Neural progenitor cell (in vitro differentiated cells): ENCODE data around the gene SLC25A43. TPM values are rescaled to one million over a fixed set of nuclear protein-coding genes. Genes with fewer than 3 reads are reported as not detected.

Source experiments
- DNase-seq: peaks from one replicate; pipeline ENCODE4 v3.0.0-alpha.2; 2016; ENCODE audit warnings: low spot score
- H2AFZ ChIP-seq: fragments of 200-600 bp; sonication (generic); replicated peaks from 2 replicates; pipeline ENCODE4 v1.6.1; 2016; ENCODE audit warnings: antibody characterized with exemption
- H3F3A ChIP-seq: fragments of 200-600 bp; sonication (generic); 2 replicates; pipeline ENCODE4 v1.6.1; 2016; ENCODE audit warnings: antibody characterized with exemption, low read depth
- H3K27ac ChIP-seq: fragments of 200-600 bp; sonication (generic); 2 replicates; pipeline ENCODE4 v1.5.1; 2016; ENCODE audit warnings: mild to moderate bottlenecking
- H3K27me3 ChIP-seq: fragments of 200-600 bp; sonication (generic); 2 replicates; pipeline ENCODE4 v1.6.1; 2016; ENCODE audit warnings: mild to moderate bottlenecking, moderate library complexity
- H3K36me3 ChIP-seq: fragments of 200-600 bp; sonication (generic); 2 replicates; pipeline ENCODE4 v1.5.1; 2016
- H3K4me1 ChIP-seq: fragments of 200-600 bp; sonication (generic); 2 replicates; pipeline ENCODE4 v1.6.1; 2016; ENCODE audit warnings: mixed run types
- H3K4me2 ChIP-seq: fragments of 200-600 bp; sonication (generic); 2 replicates; pipeline ENCODE4 v1.6.1; 2016
- H3K4me3 ChIP-seq: fragments of 200-600 bp; sonication (generic); 2 replicates; pipeline ENCODE4 v1.5.1; 2016
- H3K79me2 ChIP-seq: fragments of 200-600 bp; sonication (generic); 2 replicates; pipeline ENCODE4 v1.6.1; 2016; ENCODE audit warnings: low read depth
- H3K9ac ChIP-seq: fragments of 200-600 bp; sonication (generic); 2 replicates; pipeline ENCODE4 v1.6.1; 2016
- H3K9me3 ChIP-seq: fragments of 200-600 bp; sonication (generic); 2 replicates; pipeline ENCODE4 v1.5.1; 2016; ENCODE audit warnings: low read depth
- H4K20me1 ChIP-seq: fragments of 200-600 bp; sonication (generic); 2 replicates; pipeline ENCODE4 v1.6.1; 2016; ENCODE audit warnings: low read depth
- H3K27ac Mint-ChIP-seq: 3 replicates; pipeline ENCODE4 v1.8.0; 2021; ENCODE audit warnings: mixed read lengths
- H3K27me3 Mint-ChIP-seq: 2 replicates; pipeline ENCODE4 v1.8.0; 2022; ENCODE audit warnings: low read depth, mild to moderate bottlenecking, inconsistent platforms, moderate library complexity, mixed read lengths; ENCODE audit not compliant: insufficient read depth
- H3K36me3 Mint-ChIP-seq: 3 replicates; pipeline ENCODE4 v1.8.0; 2021; ENCODE audit warnings: mixed read lengths
- H3K4me1 Mint-ChIP-seq: 3 replicates; pipeline ENCODE4 v1.8.0; 2021; ENCODE audit warnings: mixed read lengths
- H3K4me3 Mint-ChIP-seq: 3 replicates; pipeline ENCODE4 v1.8.0; 2021; ENCODE audit warnings: mild to moderate bottlenecking, moderate library complexity, mixed read lengths
- H3K9me3 Mint-ChIP-seq: 3 replicates; pipeline ENCODE4 v1.8.0; 2020; ENCODE audit warnings: mixed read lengths
- EZH2 ChIP-seq: fragments of 200-600 bp; sonication (generic); IDR thresholded peaks from 2 replicates; pipeline ENCODE4 v1.6.1; 2017; ENCODE audit warnings: antibody characterized with exemption, mild to moderate bottlenecking, moderate library complexity
- EZH2phosphoT487 ChIP-seq: fragments of 200-600 bp; sonication (generic); IDR thresholded peaks from 2 replicates; pipeline ENCODE4 v1.6.1; 2017; ENCODE audit warnings: antibody characterized with exemption
- total RNA-seq: library from RNA; depleted of rRNA; stranded (reverse); fragments of >200 nt; gene quantifications from 2 replicates; pipeline ENCODE4 v1.2.3, GENCODE V29; 2015; ENCODE audit warnings: low replicate concordance
- TF ChIP-seq, protein P1 (sequence below): fragments of 200-600 bp; sonication (generic); IDR thresholded peaks from 2 replicates; pipeline ENCODE4 v1.5.1; 2017; ENCODE audit warnings: antibody characterized with exemption, mild to moderate bottlenecking

Gene SLC25A43
- total RNA-seq, 1 donor from 2014 or later: 5.4 TPM

DNA sequence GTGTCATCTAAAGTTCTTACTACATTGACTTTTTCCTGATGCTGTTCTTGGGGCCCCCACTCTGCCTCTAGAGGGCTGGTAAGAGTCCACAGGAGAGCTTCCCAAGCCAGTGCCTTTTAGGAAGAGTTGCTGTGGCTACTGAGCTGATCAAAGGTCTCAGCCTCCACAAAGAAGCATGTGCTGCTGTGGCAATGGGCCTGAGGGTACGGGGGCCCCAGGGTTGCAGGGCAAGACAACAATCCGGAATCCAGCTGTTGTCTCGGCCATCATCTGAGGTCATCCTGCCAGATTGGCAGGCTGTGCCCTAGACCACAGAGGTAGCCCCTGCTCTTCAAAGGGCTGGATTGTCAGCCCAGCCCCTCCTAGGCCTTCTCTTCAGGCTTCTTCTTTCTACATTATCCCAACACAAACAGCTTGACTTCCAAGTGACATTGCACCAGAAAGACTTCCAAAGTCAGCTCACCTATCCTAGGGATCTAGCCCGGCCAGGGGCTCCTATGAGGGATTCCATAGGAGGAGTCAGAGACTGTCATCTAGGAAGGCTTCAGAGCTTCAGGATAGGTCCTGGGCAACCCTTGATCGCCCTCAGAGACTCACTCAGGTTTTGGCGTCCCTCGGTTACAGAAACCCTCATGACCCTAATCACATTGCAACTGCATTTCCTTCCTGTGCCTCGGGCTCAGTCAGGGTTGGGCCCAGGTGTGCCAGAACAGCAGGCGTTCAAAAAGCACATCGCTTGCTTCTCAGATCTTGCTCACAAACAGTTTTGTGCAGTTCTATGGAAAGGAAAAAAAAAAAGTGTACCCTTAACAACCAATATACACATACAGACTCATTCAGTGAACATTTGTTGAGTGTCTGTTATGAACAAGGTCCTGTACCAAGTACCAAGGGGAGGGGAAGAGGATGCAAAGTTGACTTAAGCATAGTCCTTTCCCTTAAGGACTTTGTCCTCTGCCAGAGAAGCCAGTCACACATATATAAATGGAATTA, 96.9 kb downstream of the SLC25A43 start:
- Mint-ChIP-seq H3K9me3 (peaks cover 7% of the 10 kb centered on the region), H3K4me3 (no peak overlapping the region), H3K36me3 (no peaks in the 10 kb centered on the region), H3K27me3 (peaks cover under 1% of the 10 kb centered on the region), H3K4me1 (peaks cover 11% of the 10 kb centered on the region), H3K27ac (no peak overlapping the region)
- H2AFZ ChIP-seq: no peak overlapping the region
- no peaks in the 10 kb centered on the region for H3K79me2 ChIP-seq
- H3K9ac ChIP-seq: no peak overlapping the region
- H3K4me1 ChIP-seq: no peaks in the 10 kb centered on the region
- H3K27ac ChIP-seq: no peak overlapping the region
- no peaks in the 10 kb centered on the region for H3F3A ChIP-seq
- no peaks in the 10 kb centered on the region for H3K9me3 ChIP-seq
- no peak overlapping the region for H3K4me3 ChIP-seq
- no peaks in the 10 kb centered on the region for H3K27me3 ChIP-seq
- H3K4me2 ChIP-seq: no peak overlapping the region
- TF ChIP-seq, protein P1, sequence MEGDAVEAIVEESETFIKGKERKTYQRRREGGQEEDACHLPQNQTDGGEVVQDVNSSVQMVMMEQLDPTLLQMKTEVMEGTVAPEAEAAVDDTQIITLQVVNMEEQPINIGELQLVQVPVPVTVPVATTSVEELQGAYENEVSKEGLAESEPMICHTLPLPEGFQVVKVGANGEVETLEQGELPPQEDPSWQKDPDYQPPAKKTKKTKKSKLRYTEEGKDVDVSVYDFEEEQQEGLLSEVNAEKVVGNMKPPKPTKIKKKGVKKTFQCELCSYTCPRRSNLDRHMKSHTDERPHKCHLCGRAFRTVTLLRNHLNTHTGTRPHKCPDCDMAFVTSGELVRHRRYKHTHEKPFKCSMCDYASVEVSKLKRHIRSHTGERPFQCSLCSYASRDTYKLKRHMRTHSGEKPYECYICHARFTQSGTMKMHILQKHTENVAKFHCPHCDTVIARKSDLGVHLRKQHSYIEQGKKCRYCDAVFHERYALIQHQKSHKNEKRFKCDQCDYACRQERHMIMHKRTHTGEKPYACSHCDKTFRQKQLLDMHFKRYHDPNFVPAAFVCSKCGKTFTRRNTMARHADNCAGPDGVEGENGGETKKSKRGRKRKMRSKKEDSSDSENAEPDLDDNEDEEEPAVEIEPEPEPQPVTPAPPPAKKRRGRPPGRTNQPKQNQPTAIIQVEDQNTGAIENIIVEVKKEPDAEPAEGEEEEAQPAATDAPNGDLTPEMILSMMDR: peak; percentile 8
- TF ChIP-seq EZH2: no peak
- TF ChIP-seq EZH2phosphoT487: no peak
- no peaks in the 10 kb centered on the region for H4K20me1 ChIP-seq
- peak; percentile 6 for DNase-seq
- H3K36me3 ChIP-seq: no peaks in the 10 kb centered on the region

DNA sequence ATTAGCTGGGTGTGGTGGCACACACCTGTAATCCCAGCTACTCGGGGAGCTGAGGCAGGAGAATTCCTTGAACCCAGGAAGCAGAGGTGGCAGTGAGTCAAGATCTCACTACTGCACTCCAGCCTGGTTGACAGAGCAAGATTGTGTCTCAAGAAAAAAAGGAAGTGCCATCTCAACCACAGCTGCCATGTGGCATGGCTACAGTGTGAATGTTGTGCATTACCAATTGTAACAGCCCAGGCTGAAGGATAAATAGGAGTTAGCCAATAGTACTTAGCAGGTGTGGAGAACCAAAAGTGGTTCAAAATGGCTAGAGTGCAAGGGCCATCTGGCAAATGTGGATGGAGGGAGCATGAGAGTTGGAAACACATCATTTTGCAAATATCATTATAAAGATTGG, 98.0 kb downstream of the SLC25A43 start:
- DNase-seq: no peak
- H3K36me3 ChIP-seq: no peaks in the 10 kb centered on the region
- no peaks in the 10 kb centered on the region for H3K27me3 ChIP-seq
- Mint-ChIP-seq H3K9me3 (peaks cover 12% of the 10 kb centered on the region), H3K36me3 (no peaks in the 10 kb centered on the region), H3K27ac (no peak overlapping the region), H3K27me3 (peaks cover 4% of the 10 kb centered on the region), H3K4me1 (peaks cover 11% of the 10 kb centered on the region), H3K4me3 (no peak overlapping the region)
- no peak overlapping the region for H2AFZ ChIP-seq
- no peak overlapping the region for H3K27ac ChIP-seq
- TF ChIP-seq EZH2: no peak
- TF ChIP-seq, protein P1: no peak
- TF ChIP-seq EZH2phosphoT487: no peak
- H4K20me1 ChIP-seq: no peaks in the 10 kb centered on the region
- no peaks in the 10 kb centered on the region for H3F3A ChIP-seq
- no peak overlapping the region for H3K4me3 ChIP-seq
- no peaks in the 10 kb centered on the region for H3K79me2 ChIP-seq
- H3K9ac ChIP-seq: no peak overlapping the region
- H3K4me2 ChIP-seq: no peak overlapping the region
- H3K9me3 ChIP-seq: no peaks in the 10 kb centered on the region
- H3K4me1 ChIP-seq: no peaks in the 10 kb centered on the region

DNA sequence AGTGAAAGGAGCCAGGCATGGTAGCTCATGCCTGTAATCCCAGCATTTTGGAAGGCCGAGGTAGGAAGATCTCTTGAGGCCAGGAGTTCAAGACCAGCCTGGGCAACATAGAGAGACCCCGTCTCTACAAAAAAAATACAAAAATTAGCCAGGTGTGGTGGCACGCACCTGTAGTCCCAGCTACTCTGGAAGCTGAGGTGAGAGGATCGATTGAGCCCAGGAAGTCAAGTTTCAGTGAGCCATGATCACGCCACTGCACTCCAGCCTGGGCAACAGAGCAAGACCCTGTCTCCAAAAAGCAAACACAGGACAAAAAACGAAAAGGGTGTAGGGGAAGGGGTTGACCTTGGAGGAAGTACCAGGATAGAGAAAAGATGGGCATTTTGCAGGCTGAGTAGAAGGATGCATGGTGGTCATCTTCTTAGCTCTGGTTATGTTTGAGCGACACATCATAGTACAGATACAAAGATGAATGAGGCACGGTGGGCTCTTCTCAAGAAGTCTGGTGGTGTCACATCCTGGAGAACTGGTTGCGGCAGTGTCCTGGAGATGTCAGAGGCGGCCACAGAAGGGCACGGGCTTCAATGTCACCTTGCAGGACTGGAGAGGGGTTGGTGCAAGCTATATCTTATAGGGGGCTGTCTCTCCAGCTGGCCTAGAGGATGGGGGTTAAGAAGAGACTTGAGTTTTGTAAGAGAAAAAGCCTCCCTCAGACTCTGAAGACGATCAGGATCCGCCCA, 101.1 kb downstream of the SLC25A43 start:
- H3K9me3 Mint-ChIP-seq: peaks cover 12% of the 10 kb centered on the region
- TF ChIP-seq EZH2phosphoT487 (no peak), EZH2 (no peak)
- TF ChIP-seq, protein P1: no peak

More for the DNA sequence above, 101.1 kb downstream of the SLC25A43 start:
- H3K4me3 Mint-ChIP-seq: no peak overlapping the region
- H3K27ac ChIP-seq: no peak overlapping the region
- H3K79me2 ChIP-seq: no peaks in the 10 kb centered on the region
- DNase-seq: no peak
- H3K27me3 Mint-ChIP-seq: peaks cover 4% of the 10 kb centered on the region
- no peaks in the 10 kb centered on the region for H3F3A ChIP-seq
- no peak overlapping the region for H3K4me2 ChIP-seq
- no peaks in the 10 kb centered on the region for H4K20me1 ChIP-seq
- H3K4me3 ChIP-seq: no peak overlapping the region
- no peaks in the 10 kb centered on the region for H3K4me1 ChIP-seq
- no peak overlapping the region for H3K27ac Mint-ChIP-seq
- H2AFZ ChIP-seq: no peak overlapping the region
- H3K9ac ChIP-seq: no peak overlapping the region
- no peaks in the 10 kb centered on the region for H3K36me3 ChIP-seq
- peaks cover 6% of the 10 kb centered on the region for H3K4me1 Mint-ChIP-seq
- no peaks in the 10 kb centered on the region for H3K36me3 Mint-ChIP-seq
- H3K9me3 ChIP-seq: no peaks in the 10 kb centered on the region
- H3K27me3 ChIP-seq: no peaks in the 10 kb centered on the region
